ENCODE data around the gene TOP2A. TPM values are rescaled to one million over a fixed set of nuclear protein-coding genes. Genes with fewer than 3 reads are reported as not detected.

Gene TOP2A
- total RNA-seq, 1 experiment from 2014 or later, result 230 TPM

DNA sequence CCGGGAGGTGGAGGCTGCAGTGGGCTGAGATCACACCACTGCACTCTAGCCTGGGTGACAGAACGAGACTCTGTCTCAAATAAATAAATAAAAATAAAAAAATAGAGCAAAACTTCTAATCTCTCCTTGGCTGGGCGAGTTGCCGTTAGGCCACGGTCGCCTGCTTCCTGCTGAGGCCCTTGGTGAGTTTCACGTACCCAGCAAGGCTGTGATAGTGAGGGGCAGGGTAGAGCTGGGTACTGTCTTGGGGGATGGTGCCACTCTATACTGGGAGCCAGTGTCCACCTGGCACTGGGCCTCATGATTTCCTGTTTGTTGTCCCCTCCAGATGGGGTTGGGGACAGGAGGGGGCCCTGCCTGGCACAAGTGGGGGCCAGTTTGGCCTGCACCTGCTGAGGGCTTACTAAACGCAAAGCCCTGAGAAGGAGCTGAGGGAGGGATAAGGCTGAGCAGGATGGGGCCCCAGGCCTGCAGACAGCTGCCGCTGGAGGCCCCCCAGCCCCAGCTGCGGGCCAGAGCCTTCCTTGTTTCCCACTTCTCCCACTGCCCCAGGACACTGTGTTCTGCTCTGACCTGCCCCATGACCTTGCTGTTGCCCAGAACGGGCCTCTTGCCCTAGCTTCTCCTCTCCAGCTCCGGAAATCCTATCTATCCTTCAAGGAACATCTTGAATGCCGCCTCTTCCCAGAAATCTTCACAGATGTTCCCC is 78.6 kb downstream of the TOP2A start:
- no peak overlapping the region for H2BK15ac ChIP-seq (ENCODE audit: low read depth, low read length)
- H2BK5ac ChIP-seq (ENCODE audit: insufficient read length, low read length), result no peak overlapping the region
- TF ChIP-seq, protein P1, sequence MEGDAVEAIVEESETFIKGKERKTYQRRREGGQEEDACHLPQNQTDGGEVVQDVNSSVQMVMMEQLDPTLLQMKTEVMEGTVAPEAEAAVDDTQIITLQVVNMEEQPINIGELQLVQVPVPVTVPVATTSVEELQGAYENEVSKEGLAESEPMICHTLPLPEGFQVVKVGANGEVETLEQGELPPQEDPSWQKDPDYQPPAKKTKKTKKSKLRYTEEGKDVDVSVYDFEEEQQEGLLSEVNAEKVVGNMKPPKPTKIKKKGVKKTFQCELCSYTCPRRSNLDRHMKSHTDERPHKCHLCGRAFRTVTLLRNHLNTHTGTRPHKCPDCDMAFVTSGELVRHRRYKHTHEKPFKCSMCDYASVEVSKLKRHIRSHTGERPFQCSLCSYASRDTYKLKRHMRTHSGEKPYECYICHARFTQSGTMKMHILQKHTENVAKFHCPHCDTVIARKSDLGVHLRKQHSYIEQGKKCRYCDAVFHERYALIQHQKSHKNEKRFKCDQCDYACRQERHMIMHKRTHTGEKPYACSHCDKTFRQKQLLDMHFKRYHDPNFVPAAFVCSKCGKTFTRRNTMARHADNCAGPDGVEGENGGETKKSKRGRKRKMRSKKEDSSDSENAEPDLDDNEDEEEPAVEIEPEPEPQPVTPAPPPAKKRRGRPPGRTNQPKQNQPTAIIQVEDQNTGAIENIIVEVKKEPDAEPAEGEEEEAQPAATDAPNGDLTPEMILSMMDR (conservative IDR thresholded peaks at IDR 0.05), result no peak
- no peak overlapping the region for H2BK12ac ChIP-seq (ENCODE audit: insufficient read length, low read depth, low read length)
- Mint-ChIP-seq H3K9me3 (no peaks in the 10 kb centered on the region), H3K27me3 (ENCODE audit: low read depth) (peaks cover 92% of the 10 kb centered on the region), H3K4me1 (peaks cover 27 to 34% of the 10 kb centered on the region in 2 experiments), H3K36me3 (ENCODE audit: insufficient read depth in 1 of 3, low read depth in 3 of 3) (peaks cover 0 to 6% (median 6%) of the 10 kb centered on the region in 3 experiments; a peak in 4 of 7 replicates), H3K4me3 (no peak overlapping the region), H3K27ac (no peak overlapping the region)
- no peak overlapping the region for H3K4ac ChIP-seq (ENCODE audit: low read depth, low read length)
- H2BK120ac ChIP-seq (ENCODE audit: low read depth, low read length, poor library complexity, severe bottlenecking), result no peak overlapping the region
- no peak for DNase-seq
- H4K5ac ChIP-seq (ENCODE audit: insufficient read length, low read depth, low read length), result no peak overlapping the region
- H3K9me3 ChIP-seq (ENCODE audit: control insufficient read depth, low read depth, low read length), result no peaks in the 10 kb centered on the region
- no CpG with 5 or more reads among the region's 13 CpGs for WGBS (ENCODE audit: extremely low coverage, insufficient read length, low lambda C conversion rate)
- H3K79me1 ChIP-seq (ENCODE audit: insufficient read depth, low read depth, low read length, poor library complexity, severe bottlenecking), result no peaks in the 10 kb centered on the region
- peaks cover 10% of the 10 kb centered on the region for H3K4me1 ChIP-seq (ENCODE audit: insufficient read depth, low read length)
- H3K56ac ChIP-seq (ENCODE audit: insufficient read length, low read depth, low read length), result no peak overlapping the region
- H3K27ac ChIP-seq (ENCODE audit: insufficient read length, low read depth, low read length), result no peak overlapping the region
- peaks cover 3% of the 10 kb centered on the region for H4K20me1 ChIP-seq (ENCODE audit: control insufficient read depth, insufficient read depth, insufficient read length)
- H3K23me2 ChIP-seq (ENCODE audit: insufficient read length, low read depth, low read length, poor library complexity, severe bottlenecking), result peaks cover 14% of the 10 kb centered on the region
- no peak overlapping the region for H4K8ac ChIP-seq (replicated peaks; ENCODE audit: insufficient read length, low read depth, low read length)
- H3K4me2 ChIP-seq (ENCODE audit: insufficient read depth, insufficient read length, low read length), result no peak overlapping the region
- no peaks in the 10 kb centered on the region for H3K79me2 ChIP-seq (ENCODE audit: insufficient read depth, low read length)
- H3T11ph ChIP-seq (ENCODE audit: low read length), result no peak overlapping the region
- no peak overlapping the region for H3K9ac ChIP-seq (ENCODE audit: extremely low read depth, insufficient read length, low read length)
- H4K91ac ChIP-seq (ENCODE audit: insufficient read length, low read depth, low read length), result no peak overlapping the region
- H3K27me3 ChIP-seq (ENCODE audit: insufficient read depth, low read length), result peaks cover 14% of the 10 kb centered on the region; the same call in 1 of the 2 replicates
- no peak overlapping the region for H3K14ac ChIP-seq (ENCODE audit: insufficient read depth, low read length)
- no peak overlapping the region for H2AFZ ChIP-seq (ENCODE audit: low read length)
- no peak overlapping the region for H3K23ac ChIP-seq (ENCODE audit: insufficient read length, low read depth, low read length)
- no peak overlapping the region for H2AK5ac ChIP-seq (ENCODE audit: insufficient read length, low read length)
- H3K18ac ChIP-seq (ENCODE audit: insufficient read length, low read depth, low read length), result no peak overlapping the region
- no peak overlapping the region for H2BK20ac ChIP-seq (ENCODE audit: low read depth, low read length, poor library complexity, severe bottlenecking)

Other genes with a start within 250 kb of the TOP2A start
- 23.6 and 24.8 TPM in 2 replicates for gene RAPGEFL1, start 240.4 kb downstream of the TOP2A start, total RNA-seq (2021)
- 22.2 and 24.2 TPM in 2 replicates for gene WIPF2, start 198.6 kb downstream of the TOP2A start, total RNA-seq (2021)
- 131 and 141 TPM in 2 replicates for gene CDC6, start 130.0 kb downstream of the TOP2A start, total RNA-seq (2021)
- gene RARA, start 108.7 kb downstream of the TOP2A start, total RNA-seq (2021), result 16.7 and 17.6 TPM in 2 replicates
- gene GJD3, start 53.2 kb downstream of the TOP2A start, total RNA-seq (2021), result not detected in 2 replicates
- 49.9 and 51.1 TPM in 2 replicates for gene IGFBP4, start 25.6 kb upstream of the TOP2A start, total RNA-seq (2021)
- gene TNS4, start 83.7 kb upstream of the TOP2A start, total RNA-seq (2021), result 0.55 and 0.59 TPM in 2 replicates
- 0.31 TPM in 1 of 2 replicates, not detected in the other for gene CCR7, start 147.6 kb upstream of the TOP2A start, total RNA-seq (2021)
- 122 and 126 TPM in 2 replicates for gene SMARCE1, start 229.9 kb upstream of the TOP2A start, total RNA-seq (2021)
- gene KRT222, start 247.3 kb upstream of the TOP2A start, total RNA-seq (2021), result 0.13 and 0.18 TPM in 2 replicates